Activated CD4-positive, alpha-beta T cell treated with anti-CD3 and anti-CD28 coated beads for 36 hours (primary cell): ENCODE measurements around the gene POLR2J. TPM values are rescaled to one million over a fixed set of nuclear protein-coding genes. Genes with fewer than 3 reads are reported as not detected.
"Not testable (repeated sequence)": the region's sequence is repeated elsewhere in the genome, so short reads cannot be mapped to it uniquely, and the experiment has no call there.

Experiments
- ATAC-seq: fragments of 200-7000 bp; cut with Tn5 transposase; one replicate; pipeline ENCODE4 v1.10.0; 2021; ENCODE audit warnings: mild to moderate bottlenecking, moderate library complexity
- CTCF ChIA-PET: fragments of 350-600 bp; sonication (Branson Sonifier 250); formaldehyde crosslinking; loops from one replicate; lab custom pipeline; 2021; ENCODE audit warnings: antibody characterized with exemption; lab: Charles Lee
- POLR2A ChIA-PET: fragments of 350-600 bp; sonication (Branson Sonifier 250); formaldehyde crosslinking; loops from one replicate; lab custom pipeline; 2021; ENCODE audit warnings: antibody characterized with exemption, inconsistent platforms; lab: Charles Lee
- DNase-seq: peaks from one replicate; pipeline ENCODE4 v3.0.0-alpha.2; 2020
- H3K27ac Mint-ChIP-seq: one replicate; pipeline ENCODE4 v1.8.0; 2021; ENCODE audit warnings: mixed read lengths
- H3K27me3 Mint-ChIP-seq: one replicate; pipeline ENCODE4 v1.8.0; 2021; ENCODE audit warnings: mixed read lengths
- H3K36me3 Mint-ChIP-seq: one replicate; pipeline ENCODE4 v1.8.0; 2021; ENCODE audit warnings: low read depth, mixed read lengths
- H3K4me1 Mint-ChIP-seq: one replicate; pipeline ENCODE4 v1.8.0; 2021; ENCODE audit warnings: mixed read lengths
- H3K4me3 Mint-ChIP-seq: one replicate; pipeline ENCODE4 v1.8.0; 2021; ENCODE audit warnings: mild to moderate bottlenecking, moderate library complexity, mixed read lengths
- H3K9me3 Mint-ChIP-seq: one replicate; pipeline ENCODE4 v1.8.0; 2021; ENCODE audit warnings: low read depth, mixed read lengths
- intact Hi-C, 2 experiments: fragments of 100-400 bp; cut with DNase I in 1 of 2; cut with micrococcal nuclease in 1 of 2; formaldehyde crosslinking; loops; one replicate each; pipeline versions ENCODE4 v1.14.2 to v1.15.1; 2022 to 2024; cut with DNase I, micrococcal nuclease
- total RNA-seq, 2 experiments: library from RNA; stranded (reverse); gene quantifications; one replicate each; pipeline ENCODE4 v1.2.3, GENCODE V29; 2021

The POLR2J gene
- total RNA-seq, 2 experiments from 2014 or later: 32.6 to 46.1 TPM

- no peaks in the 10 kb centered on the region for H3K9me3 Mint-ChIP-seq
These were observed 19.4 kb downstream of the POLR2J start for GRCh38 chr7:102459221-102459844.

GRCh38 chr7:102457352-102457924 lies 21.3 kb downstream of the POLR2J start:
- Mint-ChIP-seq H3K27ac (no peak overlapping the region), H3K9me3 (no peaks in the 10 kb centered on the region), H3K27me3 (no peaks in the 10 kb centered on the region), H3K4me3 (no peak overlapping the region), H3K36me3 (peaks cover 11% of the 10 kb centered on the region), H3K4me1 (peaks cover under 1% of the 10 kb centered on the region)
- POLR2A ChIA-PET: no interaction called here
- CTCF ChIA-PET: no interaction called here
- intact Hi-C loops: no loop called here
- ATAC-seq (no peak), DNase-seq (no peak)

More at GRCh38 chr7:102459221-102459844, 19.4 kb downstream of the POLR2J start:
- ChIA-PET CTCF (no interaction called here), POLR2A (no interaction called here)
- ATAC-seq (no peak), DNase-seq (no peak)
- Mint-ChIP-seq H3K4me1 (peaks cover 13% of the 10 kb centered on the region), H3K27me3 (no peaks in the 10 kb centered on the region), H3K27ac (no peak overlapping the region), H3K4me3 (no peak overlapping the region), H3K36me3 (peaks cover 11% of the 10 kb centered on the region)
- intact Hi-C loops: no loop called here

- ATAC-seq: no peak
- H3K4me1 Mint-ChIP-seq: no peaks in the 10 kb centered on the region
- POLR2A ChIA-PET: no interaction called here
- DNase-seq: no peak
- intact Hi-C loops: no loop called here
- H3K36me3 Mint-ChIP-seq: peaks cover 11% of the 10 kb centered on the region
- H3K27me3 Mint-ChIP-seq: no peaks in the 10 kb centered on the region
- H3K9me3 Mint-ChIP-seq: no peaks in the 10 kb centered on the region
- no peak overlapping the region for H3K4me3 Mint-ChIP-seq
- CTCF ChIA-PET: interaction anchor here (0.6 to 1.9 kb wide), 4 partner anchors 9 to 586 kb away, joined by 3 to 7 read pairs (median 3); no protein-coding TSS in a partner anchor
- H3K27ac Mint-ChIP-seq: no peak overlapping the region
These were observed 22.4 kb downstream of the POLR2J start for GRCh38 chr7:102456327-102456726.

- Mint-ChIP-seq H3K36me3 (peaks cover 11% of the 10 kb centered on the region), H3K4me3 (no peak overlapping the region), H3K4me1 (no peaks in the 10 kb centered on the region), H3K9me3 (no peaks in the 10 kb centered on the region), H3K27me3 (no peaks in the 10 kb centered on the region), H3K27ac (no peak overlapping the region)
- POLR2A ChIA-PET: no interaction called here
- CTCF ChIA-PET: interaction anchor here (0.6 to 1.9 kb wide), 3 partner anchors 10 to 585 kb away, joined by 3 to 7 read pairs (median 3); no protein-coding TSS in a partner anchor
- DNase-seq: no peak
- no peak for ATAC-seq
- intact Hi-C loops: no loop called here
These were observed 23.1 kb downstream of the POLR2J start for GRCh38 chr7:102455596-102455995.

GRCh38 chr7:102454932-102455331 lies 23.8 kb downstream of the POLR2J start:
- ChIA-PET CTCF (interaction anchor here (1.9 kb wide), 1 partner anchor 10 kb away, joined by 7 read pairs; no protein-coding TSS in a partner anchor), POLR2A (interaction anchor here (0.5 kb wide), 1 partner anchor 33 kb away, joined by 8 read pairs; no protein-coding TSS in a partner anchor)
- H3K27me3 Mint-ChIP-seq, H3K4me3 Mint-ChIP-seq, DNase-seq, H3K27ac Mint-ChIP-seq, ATAC-seq, H3K9me3 Mint-ChIP-seq, H3K4me1 Mint-ChIP-seq, intact Hi-C loops: not testable (repeated sequence)
- H3K36me3 Mint-ChIP-seq: peaks cover 11% of the 10 kb centered on the region

- intact Hi-C loops: no loop called here
- H3K9me3 Mint-ChIP-seq: no peaks in the 10 kb centered on the region
- DNase-seq (no peak), ATAC-seq (no peak)
- POLR2A ChIA-PET: no interaction called here
- H3K4me1 Mint-ChIP-seq: no peaks in the 10 kb centered on the region
- H3K27ac Mint-ChIP-seq: no peak overlapping the region
- CTCF ChIA-PET: no interaction called here
- H3K36me3 Mint-ChIP-seq: peaks cover 11% of the 10 kb centered on the region
- H3K4me3 Mint-ChIP-seq: no peak overlapping the region
- H3K27me3 Mint-ChIP-seq: no peaks in the 10 kb centered on the region
These were observed 24.3 kb downstream of the POLR2J start for GRCh38 chr7:102454468-102454867.

GRCh38 chr7:102453319-102453718 lies 25.4 kb downstream of the POLR2J start:
- Mint-ChIP-seq H3K36me3 (peaks cover 6% of the 10 kb centered on the region), H3K9me3 (no peaks in the 10 kb centered on the region), H3K4me3 (no peak overlapping the region), H3K27me3 (no peaks in the 10 kb centered on the region), H3K27ac (no peak overlapping the region), H3K4me1 (no peaks in the 10 kb centered on the region)
- POLR2A ChIA-PET: no interaction called here
- intact Hi-C loops: no loop called here
- ATAC-seq (no peak), DNase-seq (no peak)
- CTCF ChIA-PET: no interaction called here

- H3K27me3 Mint-ChIP-seq: no peaks in the 10 kb centered on the region
- no peak overlapping the region for H3K4me3 Mint-ChIP-seq
- no peaks in the 10 kb centered on the region for H3K9me3 Mint-ChIP-seq
- H3K36me3 Mint-ChIP-seq: peaks cover 6% of the 10 kb centered on the region
- CTCF ChIA-PET: interaction anchor here (0.6 kb wide), 2 partner anchors 55 to 1888 kb away, joined by 3 read pairs; no protein-coding TSS in a partner anchor
- DNase-seq (no peak), ATAC-seq (no peak)
- H3K4me1 Mint-ChIP-seq: no peaks in the 10 kb centered on the region
- POLR2A ChIA-PET: no interaction called here
- intact Hi-C loops: no loop called here
- H3K27ac Mint-ChIP-seq: no peak overlapping the region
These were observed 26.3 kb downstream of the POLR2J start for GRCh38 chr7:102452451-102452850.

- no peak for ATAC-seq
- Mint-ChIP-seq H3K36me3 (peaks cover 4% of the 10 kb centered on the region), H3K27me3 (no peaks in the 10 kb centered on the region), H3K9me3 (no peaks in the 10 kb centered on the region), H3K27ac (no peak overlapping the region), H3K4me1 (no peaks in the 10 kb centered on the region), H3K4me3 (no peak overlapping the region)
- no peak for DNase-seq
- intact Hi-C loops: no loop called here
- ChIA-PET POLR2A (no interaction called here), CTCF (interaction anchor here (0.6 kb wide), 2 partner anchors 54 to 1887 kb away, joined by 3 read pairs; no protein-coding TSS in a partner anchor)
These were observed 27.2 kb downstream of the POLR2J start for GRCh38 chr7:102451371-102452054.

- DNase-seq (peak; percentile 71), ATAC-seq (peak; percentile 91)
- no peak overlapping the region for H3K27ac Mint-ChIP-seq
- H3K27me3 Mint-ChIP-seq: no peaks in the 10 kb centered on the region
- POLR2A ChIA-PET: no interaction called here
- intact Hi-C loops: loop anchor here (1.0 kb wide), 3 partner anchors 38 to 171 kb away; no protein-coding TSS in a partner anchor
- H3K36me3 Mint-ChIP-seq: peaks cover 4% of the 10 kb centered on the region
- H3K4me3 Mint-ChIP-seq: no peak overlapping the region
- H3K4me1 Mint-ChIP-seq: no peaks in the 10 kb centered on the region
- no peaks in the 10 kb centered on the region for H3K9me3 Mint-ChIP-seq
- CTCF ChIA-PET: interaction anchor here (0.6 to 1.8 kb wide), 8 partner anchors 10 to 1786 kb away, joined by 3 to 7 read pairs (median 4); no protein-coding TSS in a partner anchor
These were observed 28.5 kb downstream of the POLR2J start for GRCh38 chr7:102450242-102450641.

GRCh38 chr7:102449136-102449535 lies 29.6 kb downstream of the POLR2J start:
- H3K9me3 Mint-ChIP-seq: no peaks in the 10 kb centered on the region
- no peaks in the 10 kb centered on the region for H3K4me1 Mint-ChIP-seq
- DNase-seq: no peak
- peaks cover 5% of the 10 kb centered on the region for H3K36me3 Mint-ChIP-seq
- ChIA-PET CTCF (interaction anchor here (0.6 to 1.8 kb wide), 6 partner anchors 12 to 1649 kb away, joined by 3 to 4 read pairs (median 3); no protein-coding TSS in a partner anchor), POLR2A (no interaction called here)
- no peak overlapping the region for H3K27ac Mint-ChIP-seq
- H3K27me3 Mint-ChIP-seq: no peaks in the 10 kb centered on the region
- no peak overlapping the region for H3K4me3 Mint-ChIP-seq
- no peak for ATAC-seq
- intact Hi-C loops: no loop called here
